ENCODE data around the gene CRTC1. TPM values are rescaled to one million over a fixed set of nuclear protein-coding genes. Genes with fewer than 3 reads are reported as not detected.

The CRTC1 gene
- total and polyA plus RNA-seq, 9 of the 15 experiments (the other 6 are each of a cell fraction or from before 2014, with no cell fraction given), result 0.25 to 3.8 (median 1.2) TPM; not detected in 2

DNA sequence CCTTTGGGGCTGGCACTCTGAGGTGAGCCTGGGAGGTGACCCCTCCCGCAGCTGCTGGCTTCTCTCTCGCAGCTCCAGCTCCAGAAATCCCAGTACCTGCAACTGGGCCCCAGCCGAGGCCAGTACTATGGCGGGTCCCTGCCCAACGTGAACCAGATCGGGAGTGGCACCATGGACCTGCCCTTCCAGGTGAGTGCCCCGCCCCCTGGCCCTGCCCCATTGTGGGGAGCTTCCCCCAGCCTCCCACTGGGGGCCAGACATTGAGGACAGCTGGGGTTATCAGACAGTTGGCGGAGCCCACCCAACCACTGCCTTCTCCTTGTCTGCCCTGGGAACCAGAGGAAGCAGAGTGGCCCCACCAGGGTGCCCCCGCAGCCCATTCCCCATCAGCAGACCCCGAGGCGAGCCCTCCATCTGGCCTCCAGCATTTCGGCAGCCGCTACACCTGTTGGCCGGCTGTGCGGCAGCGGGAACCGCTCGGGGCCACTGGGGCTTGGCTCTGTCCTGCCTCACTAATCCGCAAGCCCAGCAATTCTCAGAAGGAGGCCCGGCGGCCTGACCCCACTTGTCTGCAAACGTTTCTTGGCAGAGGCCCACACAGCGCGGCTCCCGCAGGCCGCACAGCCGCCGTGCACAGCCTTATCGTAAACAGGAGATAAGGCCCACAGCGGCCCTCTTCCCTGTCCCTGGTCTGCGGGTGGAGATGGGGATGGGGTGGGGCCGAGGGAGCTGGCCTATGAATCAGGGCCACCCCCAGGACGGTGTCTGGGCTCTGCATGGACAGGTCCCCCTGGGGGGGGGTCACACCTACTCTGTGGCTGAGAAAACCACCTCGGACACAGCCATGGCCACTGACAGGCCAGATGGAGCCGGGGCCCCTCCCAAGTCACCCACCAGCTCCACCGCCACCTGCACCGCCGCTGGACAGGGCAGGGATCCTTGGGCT, 59.6 kb downstream of the CRTC1 start (continued):
- TF ChIP-seq, protein P1, sequence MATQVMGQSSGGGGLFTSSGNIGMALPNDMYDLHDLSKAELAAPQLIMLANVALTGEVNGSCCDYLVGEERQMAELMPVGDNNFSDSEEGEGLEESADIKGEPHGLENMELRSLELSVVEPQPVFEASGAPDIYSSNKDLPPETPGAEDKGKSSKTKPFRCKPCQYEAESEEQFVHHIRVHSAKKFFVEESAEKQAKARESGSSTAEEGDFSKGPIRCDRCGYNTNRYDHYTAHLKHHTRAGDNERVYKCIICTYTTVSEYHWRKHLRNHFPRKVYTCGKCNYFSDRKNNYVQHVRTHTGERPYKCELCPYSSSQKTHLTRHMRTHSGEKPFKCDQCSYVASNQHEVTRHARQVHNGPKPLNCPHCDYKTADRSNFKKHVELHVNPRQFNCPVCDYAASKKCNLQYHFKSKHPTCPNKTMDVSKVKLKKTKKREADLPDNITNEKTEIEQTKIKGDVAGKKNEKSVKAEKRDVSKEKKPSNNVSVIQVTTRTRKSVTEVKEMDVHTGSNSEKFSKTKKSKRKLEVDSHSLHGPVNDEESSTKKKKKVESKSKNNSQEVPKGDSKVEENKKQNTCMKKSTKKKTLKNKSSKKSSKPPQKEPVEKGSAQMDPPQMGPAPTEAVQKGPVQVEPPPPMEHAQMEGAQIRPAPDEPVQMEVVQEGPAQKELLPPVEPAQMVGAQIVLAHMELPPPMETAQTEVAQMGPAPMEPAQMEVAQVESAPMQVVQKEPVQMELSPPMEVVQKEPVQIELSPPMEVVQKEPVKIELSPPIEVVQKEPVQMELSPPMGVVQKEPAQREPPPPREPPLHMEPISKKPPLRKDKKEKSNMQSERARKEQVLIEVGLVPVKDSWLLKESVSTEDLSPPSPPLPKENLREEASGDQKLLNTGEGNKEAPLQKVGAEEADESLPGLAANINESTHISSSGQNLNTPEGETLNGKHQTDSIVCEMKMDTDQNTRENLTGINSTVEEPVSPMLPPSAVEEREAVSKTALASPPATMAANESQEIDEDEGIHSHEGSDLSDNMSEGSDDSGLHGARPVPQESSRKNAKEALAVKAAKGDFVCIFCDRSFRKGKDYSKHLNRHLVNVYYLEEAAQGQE (IDR thresholded peaks at IDR 0.05; ENCODE audit: borderline replicate concordance), result no peak; the same call in 1 of the 2 replicates
- TF ChIP-seq, protein P1 (CRISPR knock-in tag; IDR thresholded peaks at IDR 0.05; ENCODE audit: low read depth), result no peak
- TF ChIP-seq ZNF583 (CRISPR knock-in tag; IDR thresholded peaks at IDR 0.05), result no peak
- TF ChIP-seq ZFP30 (CRISPR knock-in tag; IDR thresholded peaks at IDR 0.05; ENCODE audit: borderline replicate concordance), result no peak
- TF ChIP-seq NCOA4 (IDR thresholded peaks at IDR 0.05; ENCODE audit: partially characterized antibody), result no peak
- TF ChIP-seq JUND (IDR thresholded peaks at IDR 0.05; ENCODE audit: borderline replicate concordance, low read depth, low read length), result peak; percentile 44; the same call in 1 of the 2 replicates
- peak; percentile 51; the same call in 1 of the 3 replicates for TF ChIP-seq JUND (tag; IDR thresholded peaks at IDR 0.05; ENCODE audit: borderline replicate concordance, low read depth, low read length)
- TF ChIP-seq MCM2 (IDR thresholded peaks at IDR 0.05; ENCODE audit: low read depth), result no peak
- no peak for TF ChIP-seq HSF4 (CRISPR knock-in tag; IDR thresholded peaks at IDR 0.05; ENCODE audit: borderline replicate concordance)
- TF ChIP-seq ARNT (IDR thresholded peaks at IDR 0.05), result no peak
- TF ChIP-seq MAFK (IDR thresholded peaks at IDR 0.05; ENCODE audit: low read length), result no peak
- no peak for TF ChIP-seq HMG20A (CRISPR knock-in tag; conservative IDR thresholded peaks at IDR 0.05)
- TF ChIP-seq, protein P2, sequence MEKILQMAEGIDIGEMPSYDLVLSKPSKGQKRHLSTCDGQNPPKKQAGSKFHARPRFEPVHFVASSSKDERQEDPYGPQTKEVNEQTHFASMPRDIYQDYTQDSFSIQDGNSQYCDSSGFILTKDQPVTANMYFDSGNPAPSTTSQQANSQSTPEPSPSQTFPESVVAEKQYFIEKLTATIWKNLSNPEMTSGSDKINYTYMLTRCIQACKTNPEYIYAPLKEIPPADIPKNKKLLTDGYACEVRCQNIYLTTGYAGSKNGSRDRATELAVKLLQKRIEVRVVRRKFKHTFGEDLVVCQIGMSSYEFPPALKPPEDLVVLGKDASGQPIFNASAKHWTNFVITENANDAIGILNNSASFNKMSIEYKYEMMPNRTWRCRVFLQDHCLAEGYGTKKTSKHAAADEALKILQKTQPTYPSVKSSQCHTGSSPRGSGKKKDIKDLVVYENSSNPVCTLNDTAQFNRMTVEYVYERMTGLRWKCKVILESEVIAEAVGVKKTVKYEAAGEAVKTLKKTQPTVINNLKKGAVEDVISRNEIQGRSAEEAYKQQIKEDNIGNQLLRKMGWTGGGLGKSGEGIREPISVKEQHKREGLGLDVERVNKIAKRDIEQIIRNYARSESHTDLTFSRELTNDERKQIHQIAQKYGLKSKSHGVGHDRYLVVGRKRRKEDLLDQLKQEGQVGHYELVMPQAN (IDR thresholded peaks at IDR 0.05; ENCODE audit: borderline replicate concordance), result no peak
- TF ChIP-seq KAT7 (CRISPR knock-in tag; IDR thresholded peaks at IDR 0.05; ENCODE audit: borderline replicate concordance), result 0 out of 2 replicates have a peak, but pooled peaks have one; percentile 64
- no peak for TF ChIP-seq ZNF134 (CRISPR knock-in tag; conservative IDR thresholded peaks at IDR 0.05)
- TF ChIP-seq, protein P3, sequence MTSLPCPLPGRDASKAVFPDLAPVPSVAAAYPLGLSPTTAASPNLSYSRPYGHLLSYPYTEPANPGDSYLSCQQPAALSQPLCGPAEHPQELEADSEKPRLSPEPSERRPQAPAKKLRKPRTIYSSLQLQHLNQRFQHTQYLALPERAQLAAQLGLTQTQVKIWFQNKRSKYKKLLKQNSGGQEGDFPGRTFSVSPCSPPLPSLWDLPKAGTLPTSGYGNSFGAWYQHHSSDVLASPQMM (CRISPR knock-in tag; IDR thresholded peaks at IDR 0.05), result no peak

All from K562 (cell line).